ENCODE results near the gene ACTMAP. TPM values are rescaled to one million over a fixed set of nuclear protein-coding genes. Genes with fewer than 3 reads are reported as not detected.
"Not testable (repeated sequence)": the region's sequence is repeated elsewhere in the genome, so short reads cannot be mapped to it uniquely, and the experiment has no call there.

The ACTMAP gene
- total and polyA plus RNA-seq, 7 donors: 1.8 to 11.0 (median 5.3) TPM

DNA sequence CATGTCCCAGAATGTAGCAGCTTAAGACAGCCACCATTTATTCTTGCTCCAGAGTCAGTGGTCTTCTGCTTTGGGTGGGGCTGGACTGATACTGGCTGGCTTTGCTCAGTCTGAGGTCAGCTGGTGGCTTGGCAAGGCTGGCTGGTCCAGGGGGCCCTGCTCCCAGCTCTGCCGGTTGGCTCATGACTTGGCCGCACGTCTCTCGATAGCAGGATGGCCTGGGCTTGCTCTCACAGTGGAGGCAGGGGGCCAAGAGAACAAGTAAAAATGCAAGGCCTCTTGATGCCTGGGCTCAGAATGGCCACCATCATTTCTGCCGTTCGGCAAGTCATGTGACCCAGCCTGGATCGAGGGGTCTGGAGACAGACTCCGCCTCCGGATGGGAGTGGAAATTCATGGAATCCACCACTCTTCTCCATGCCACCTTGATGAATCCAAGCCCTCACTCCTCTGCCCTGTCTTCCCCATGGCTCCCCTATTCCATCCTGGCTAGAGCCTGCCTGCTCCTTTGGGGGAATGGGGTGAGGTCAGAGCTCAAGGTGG, 13.1 kb downstream of the ACTMAP start:
- TF ChIP-seq, protein P1, sequence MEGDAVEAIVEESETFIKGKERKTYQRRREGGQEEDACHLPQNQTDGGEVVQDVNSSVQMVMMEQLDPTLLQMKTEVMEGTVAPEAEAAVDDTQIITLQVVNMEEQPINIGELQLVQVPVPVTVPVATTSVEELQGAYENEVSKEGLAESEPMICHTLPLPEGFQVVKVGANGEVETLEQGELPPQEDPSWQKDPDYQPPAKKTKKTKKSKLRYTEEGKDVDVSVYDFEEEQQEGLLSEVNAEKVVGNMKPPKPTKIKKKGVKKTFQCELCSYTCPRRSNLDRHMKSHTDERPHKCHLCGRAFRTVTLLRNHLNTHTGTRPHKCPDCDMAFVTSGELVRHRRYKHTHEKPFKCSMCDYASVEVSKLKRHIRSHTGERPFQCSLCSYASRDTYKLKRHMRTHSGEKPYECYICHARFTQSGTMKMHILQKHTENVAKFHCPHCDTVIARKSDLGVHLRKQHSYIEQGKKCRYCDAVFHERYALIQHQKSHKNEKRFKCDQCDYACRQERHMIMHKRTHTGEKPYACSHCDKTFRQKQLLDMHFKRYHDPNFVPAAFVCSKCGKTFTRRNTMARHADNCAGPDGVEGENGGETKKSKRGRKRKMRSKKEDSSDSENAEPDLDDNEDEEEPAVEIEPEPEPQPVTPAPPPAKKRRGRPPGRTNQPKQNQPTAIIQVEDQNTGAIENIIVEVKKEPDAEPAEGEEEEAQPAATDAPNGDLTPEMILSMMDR (IDR thresholded peaks at IDR 0.05): no peak
- TF ChIP-seq POLR2AphosphoS5 (IDR thresholded peaks at IDR 0.05) (no peak), EP300 (IDR thresholded peaks at IDR 0.05) (no peak), POLR2A (IDR thresholded peaks at IDR 0.05) (no peak)

GRCh38 chr19:40736661-40737060, 13.6 kb downstream of the ACTMAP start:
- TF ChIP-seq POLR2AphosphoS5 (IDR thresholded peaks at IDR 0.05) (no peak), POLR2A (IDR thresholded peaks at IDR 0.05) (no peak), EP300 (IDR thresholded peaks at IDR 0.05) (no peak)
- TF ChIP-seq, protein P1 (IDR thresholded peaks at IDR 0.05): no peak
- Histone ChIP-seq H3K36me3 (peaks cover 34 to 88% (median 63%) of the 10 kb centered on the region in 4 donors), H3K4me1 (peaks cover 0 to 16% (median 0%) of the 10 kb centered on the region in 4 donors), H3K27ac (no peak overlapping the region), H3K9me3 (no peaks in the 10 kb centered on the region), H3K4me3 (no peak overlapping the region), H3K27me3 (no peaks in the 10 kb centered on the region)
- no peak for DNase-seq
- WGBS, 2 donors: 87 to 92% methylated on average over 9 of the region's 9 CpGs
- intact Hi-C loops (cut with DNase I): no loop called here

More for the DNA sequence above, 13.1 kb downstream of the ACTMAP start:
- no peaks in the 10 kb centered on the region for H3K9me3 ChIP-seq
- DNase-seq: no peak
- H3K4me3 ChIP-seq: no peak overlapping the region
- H3K4me1 ChIP-seq: peaks cover 0 to 16% (median 0%) of the 10 kb centered on the region in 4 donors
- intact Hi-C loops (cut with DNase I): no loop called here
- H3K27me3 ChIP-seq: no peaks in the 10 kb centered on the region
- 89 to 94% methylated on average over 9 of the region's 9 CpGs for WGBS, 2 donors
- H3K27ac ChIP-seq: no peak overlapping the region
- peaks cover 34 to 83% (median 62%) of the 10 kb centered on the region in 4 donors for H3K36me3 ChIP-seq

GRCh38 chr19:40735013-40735771, 15.1 kb downstream of the ACTMAP start:
- Histone ChIP-seq H3K4me3 (no peak overlapping the region), H3K4me1 (peaks cover 0 to 4% (median 0%) of the 10 kb centered on the region in 4 donors), H3K27ac (no peak overlapping the region), H3K36me3 (peaks cover 44 to 98% (median 74%) of the 10 kb centered on the region in 4 donors), H3K27me3 (no peaks in the 10 kb centered on the region), H3K9me3 (no peaks in the 10 kb centered on the region)
- no peak for DNase-seq
- TF ChIP-seq POLR2A (IDR thresholded peaks at IDR 0.05): no peak
- no peak for TF ChIP-seq POLR2AphosphoS5 (IDR thresholded peaks at IDR 0.05)
- TF ChIP-seq, protein P1 (IDR thresholded peaks at IDR 0.05): no peak
- TF ChIP-seq EP300 (IDR thresholded peaks at IDR 0.05): no peak
- intact Hi-C loops (cut with DNase I): no loop called here
- WGBS, 2 donors: 66 to 86% methylated on average over 11 of the region's 11 CpGs

DNA sequence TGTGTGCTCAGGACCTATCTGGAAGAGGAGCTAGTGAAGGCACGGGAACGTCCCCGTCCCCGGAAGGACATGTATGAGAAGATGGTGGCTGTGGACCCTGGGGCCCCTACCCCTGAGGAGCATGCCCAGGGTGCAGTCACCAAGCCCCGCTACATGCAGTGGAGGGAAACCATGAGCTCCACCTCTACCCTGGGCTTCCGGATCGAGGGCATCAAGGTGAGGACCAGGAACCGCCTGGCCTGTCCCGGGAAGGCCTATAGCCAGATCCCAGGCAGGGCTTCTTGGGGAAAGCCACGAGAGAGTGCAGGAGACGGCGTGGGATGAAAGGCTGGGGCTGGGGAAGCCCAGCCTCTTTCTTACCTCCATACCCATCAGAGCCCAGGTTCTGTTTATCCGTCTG, 17.1 kb downstream of the ACTMAP start:
- Histone ChIP-seq H3K4me3 (no peak overlapping the region), H3K27me3 (no peaks in the 10 kb centered on the region), H3K4me1 (no peaks in the 10 kb centered on the region), H3K36me3 (peaks cover 52 to 98% (median 79%) of the 10 kb centered on the region in 4 donors), H3K9me3 (no peaks in the 10 kb centered on the region), H3K27ac (no peak overlapping the region)
- intact Hi-C loops (cut with DNase I): no loop called here
- 91 to 96% methylated on average over 13 of the region's 13 CpGs for WGBS, 2 donors
- TF ChIP-seq, protein P1 (IDR thresholded peaks at IDR 0.05): no peak
- TF ChIP-seq EP300 (IDR thresholded peaks at IDR 0.05) (no peak), POLR2A (IDR thresholded peaks at IDR 0.05) (no peak), POLR2AphosphoS5 (IDR thresholded peaks at IDR 0.05) (no peak)
- DNase-seq: no peak

DNA sequence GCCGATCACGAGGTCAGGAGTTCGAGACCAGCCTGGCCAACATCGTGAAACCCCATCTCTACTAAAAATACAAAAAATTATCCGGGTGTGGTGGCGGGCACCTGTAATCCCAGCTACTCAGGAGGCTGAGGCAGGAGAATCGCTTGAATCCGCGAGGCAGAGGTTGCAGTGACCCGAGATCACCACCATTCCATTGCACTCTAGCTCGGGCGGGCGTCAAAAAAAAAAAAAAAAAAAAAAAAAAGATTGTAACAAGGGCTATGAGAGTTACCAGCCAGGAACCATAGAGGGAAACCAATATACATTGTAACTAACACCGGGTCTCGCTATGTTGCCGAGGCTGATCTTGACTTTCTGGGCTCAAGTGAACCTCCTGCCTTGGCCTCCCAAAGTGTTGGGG, 18.0 kb downstream of the ACTMAP start:
- H3K36me3 ChIP-seq: peaks cover 48 to 100% (median 80%) of the 10 kb centered on the region in 4 donors
- H3K27ac ChIP-seq; H3K9me3 ChIP-seq; H3K4me1 ChIP-seq; intact Hi-C loops (cut with DNase I); DNase-seq; H3K4me3 ChIP-seq; H3K27me3 ChIP-seq: not testable (repeated sequence)
- 97 to 98% methylated on average over 16 of the region's 16 CpGs for WGBS, 2 donors

DNA sequence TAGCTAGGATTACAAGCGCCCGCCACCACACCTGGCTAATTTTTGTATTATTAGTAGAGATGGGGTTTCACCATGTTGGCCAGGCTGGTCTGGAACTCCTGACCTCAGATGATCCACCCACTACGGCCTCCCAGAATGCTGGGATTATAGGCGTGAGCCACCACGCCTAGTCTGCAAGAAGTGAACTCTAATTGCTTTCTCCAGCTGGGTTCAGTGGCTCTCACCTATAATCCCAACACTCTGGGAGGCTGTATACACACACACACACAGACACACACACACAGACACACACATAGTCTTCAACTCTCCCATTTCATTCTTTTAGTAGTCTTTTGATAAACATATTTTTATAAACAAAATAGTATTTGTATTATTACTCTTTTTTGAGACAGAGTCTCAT, 20.2 kb downstream of the ACTMAP start:
- H3K9me3 ChIP-seq; DNase-seq; H3K4me1 ChIP-seq; H3K27ac ChIP-seq; H3K4me3 ChIP-seq; intact Hi-C loops (cut with DNase I); H3K27me3 ChIP-seq: not testable (repeated sequence)
- H3K36me3 ChIP-seq: peaks cover 33 to 98% (median 73%) of the 10 kb centered on the region in 4 donors
- WGBS, 2 donors: 59 to 91% methylated on average over 5 of the region's 5 CpGs

Measured in sigmoid colon (tissue), 7 donors.